Mucosa of rectum (tissue), 2 donors: Measurements from ENCODE around the gene P2RX1.

ENCODE experiments used
- H3K27ac ChIP-seq, 2 donors: one replicate each; pipeline ENCODE4 v1.7.0; 2013; ENCODE audit warnings: inconsistent platforms in 2 of 2, low read depth in 2 of 2, low read length in 2 of 2
- H3K27me3 ChIP-seq, 2 donors: one replicate each; pipeline ENCODE4 v1.7.0; 2013; ENCODE audit warnings: low read length in 2 of 2; ENCODE audit not compliant: control insufficient read depth in 2 of 2, insufficient read depth in 2 of 2
- H3K36me3 ChIP-seq, 2 donors: one replicate each; pipeline ENCODE4 v1.7.0; 2013; ENCODE audit warnings: low read length in 2 of 2; ENCODE audit not compliant: control insufficient read depth in 2 of 2, insufficient read depth in 2 of 2
- H3K4me1 ChIP-seq, 2 donors: one replicate each; pipeline ENCODE4 v1.7.0; 2013; ENCODE audit warnings: low read length in 2 of 2, mild to moderate bottlenecking in 1 of 2; ENCODE audit not compliant: control insufficient read depth in 2 of 2, insufficient read depth in 2 of 2
- H3K4me3 ChIP-seq, 2 donors: one replicate each; pipeline ENCODE4 v1.7.0; 2013; ENCODE audit warnings: low read length in 2 of 2
- H3K9ac ChIP-seq, 2 donors: one replicate each; pipeline ENCODE4 v1.7.0; 2013; ENCODE audit warnings: low read length in 2 of 2, low read depth in 1 of 2, mild to moderate bottlenecking in 1 of 2
- H3K9me3 ChIP-seq, 2 donors: one replicate each; pipeline ENCODE4 v1.7.0; 2013; ENCODE audit warnings: low read length in 2 of 2; ENCODE audit not compliant: control insufficient read depth in 2 of 2
- donor health status: healthy.
- donor health status: Normal muscosa, but diverticular disease.

Gene P2RX1

DNA sequence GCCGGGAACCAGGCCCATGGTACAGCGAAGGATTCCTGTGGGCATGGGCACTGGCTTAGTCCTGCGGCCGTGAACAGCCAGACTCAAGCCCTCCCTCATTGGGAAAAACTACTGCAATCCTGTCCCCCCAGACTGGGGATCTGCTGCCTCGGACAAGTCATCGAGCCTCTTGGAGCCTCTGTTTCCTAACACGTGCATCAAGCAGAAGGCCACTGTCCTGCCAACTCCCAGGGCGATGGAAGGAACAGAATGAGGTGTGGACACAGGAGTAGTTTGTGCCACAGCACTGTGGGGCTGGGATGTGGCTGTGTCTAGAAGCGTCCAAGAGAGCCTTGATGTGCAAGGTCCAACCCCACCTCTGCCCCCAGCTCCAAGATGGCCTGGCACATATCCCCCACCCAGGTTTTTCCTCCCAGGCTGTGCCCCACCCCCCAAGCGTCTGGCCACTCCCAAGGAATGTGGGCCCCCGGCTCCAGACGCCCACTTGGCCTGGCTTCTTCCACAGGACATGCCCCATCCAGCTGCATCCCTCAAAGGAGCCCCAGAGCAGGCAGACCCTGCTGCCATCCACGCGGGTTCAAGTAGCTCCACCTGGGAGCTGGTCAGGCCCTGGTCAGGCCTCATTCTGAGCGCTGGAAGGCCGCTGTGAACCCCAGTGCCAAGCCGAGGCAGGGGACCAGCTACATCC is 26.8 kb downstream of the P2RX1 start:
- Histone ChIP-seq H3K9me3 (no peaks in the 10 kb centered on the region), H3K9ac (peak overlapping the region in 1 of 2 donors; percentile 71), H3K36me3 (peaks cover 1 to 7% of the 10 kb centered on the region in 2 donors), H3K4me3 (no peak overlapping the region), H3K27ac (peak overlapping the region; percentile 28 to 81), H3K4me1 (peaks cover 40 to 57% of the 10 kb centered on the region in 2 donors), H3K27me3 (no peaks in the 10 kb centered on the region)

DNA sequence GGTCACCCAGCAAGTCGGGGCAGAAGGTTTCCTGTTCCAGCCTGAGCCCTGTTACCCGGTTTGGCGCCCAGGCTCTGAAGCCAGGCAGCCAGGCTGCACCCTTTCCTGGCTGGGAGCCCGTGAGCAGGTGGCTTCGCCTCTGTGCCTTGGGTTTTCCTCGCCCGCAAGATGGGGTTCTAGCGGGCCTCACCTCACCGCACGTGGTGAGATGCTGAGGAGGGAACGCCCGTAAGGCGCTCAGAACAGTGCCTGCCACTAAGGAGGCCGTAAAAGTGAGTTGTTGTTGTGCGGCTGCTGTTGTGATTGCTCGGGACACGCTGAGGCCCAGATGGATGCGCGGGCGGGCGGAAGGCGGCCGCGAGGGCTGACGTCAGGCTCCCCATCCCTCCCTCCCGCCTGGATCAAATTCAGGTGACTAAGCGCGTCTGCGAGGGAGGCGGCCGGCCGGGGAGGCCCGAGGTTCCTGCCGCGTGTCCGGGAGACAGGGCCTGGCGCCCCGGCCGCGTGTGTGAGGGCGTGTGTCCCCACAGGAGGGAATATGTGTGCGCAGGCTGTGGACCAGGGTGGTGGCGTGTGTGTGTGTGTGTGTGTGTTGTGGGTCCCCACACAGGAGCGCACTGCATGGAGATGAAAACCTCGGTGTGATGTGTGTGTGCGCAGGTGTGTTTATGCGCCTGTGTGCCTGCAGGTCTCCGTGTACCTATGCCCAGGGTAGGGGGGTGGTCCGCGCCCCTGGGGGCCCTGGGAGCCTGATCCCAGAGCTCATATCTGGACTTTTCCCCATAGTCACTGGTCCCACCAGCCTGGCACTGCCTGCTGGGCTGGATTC is 27.7 kb downstream of the P2RX1 start:
- Histone ChIP-seq H3K27me3 (no peaks in the 10 kb centered on the region), H3K36me3 (peaks cover 8 to 15% of the 10 kb centered on the region in 2 donors), H3K9me3 (no peaks in the 10 kb centered on the region), H3K4me1 (peaks cover 30 to 48% of the 10 kb centered on the region in 2 donors), H3K27ac (peak overlapping the region; percentile 81 to 84), H3K9ac (peak overlapping the region; percentile 17 to 71), H3K4me3 (peak overlapping the region in 1 of 2 donors; percentile 15)

DNA sequence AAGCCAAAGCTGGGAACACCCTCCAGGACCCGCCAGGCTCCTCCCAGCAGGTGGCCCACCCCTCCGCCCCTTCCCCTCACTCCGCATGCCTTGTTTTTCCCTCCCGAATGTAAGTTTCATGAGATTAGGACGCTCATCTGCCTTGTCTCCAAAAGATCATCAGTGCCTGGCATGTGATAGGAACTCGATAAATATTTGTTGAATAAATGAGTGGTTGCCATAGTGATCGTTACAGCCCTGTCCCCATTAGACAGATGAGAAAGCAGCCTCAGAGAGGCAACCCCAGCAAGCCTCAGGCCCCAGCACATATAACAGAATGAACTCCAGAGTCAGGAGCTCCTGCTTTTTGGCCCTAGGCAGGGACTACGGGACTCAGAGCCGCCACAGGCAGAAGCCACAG is 28.5 kb downstream of the P2RX1 start:
- peaks cover 9 to 21% of the 10 kb centered on the region in 2 donors for H3K36me3 ChIP-seq
- peak overlapping the region; percentile 6 to 60 for H3K9ac ChIP-seq
- peaks cover 27 to 45% of the 10 kb centered on the region in 2 donors for H3K4me1 ChIP-seq
- no peaks in the 10 kb centered on the region for H3K27me3 ChIP-seq
- H3K9me3 ChIP-seq, result no peaks in the 10 kb centered on the region
- H3K4me3 ChIP-seq, result peak overlapping the region in 1 of 2 donors; percentile 15
- peak overlapping the region; percentile 81 to 84 for H3K27ac ChIP-seq

DNA sequence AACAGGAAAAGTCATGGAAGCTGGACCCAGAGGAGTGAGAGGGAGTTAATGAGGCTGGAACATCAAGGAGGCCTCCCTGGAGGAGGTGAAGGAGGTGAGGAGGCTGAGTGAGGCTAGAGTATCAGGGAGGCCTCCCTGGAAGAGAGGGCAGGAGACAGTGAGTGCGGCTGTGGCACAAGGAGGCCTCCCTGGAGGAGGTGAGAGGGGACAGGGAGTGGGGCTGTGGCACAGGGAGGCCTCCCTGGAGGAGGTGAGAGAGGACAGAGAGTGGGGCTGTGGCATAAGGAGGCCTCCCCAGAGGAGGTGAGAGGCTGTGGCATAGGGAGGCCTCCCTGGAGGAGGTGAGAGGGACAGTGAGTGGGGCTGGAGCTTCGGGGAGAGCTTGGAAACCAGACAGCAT is 28.9 kb downstream of the P2RX1 start:
- H3K27me3 ChIP-seq, result no peaks in the 10 kb centered on the region
- peaks cover 27 to 45% of the 10 kb centered on the region in 2 donors for H3K4me1 ChIP-seq

DNA sequence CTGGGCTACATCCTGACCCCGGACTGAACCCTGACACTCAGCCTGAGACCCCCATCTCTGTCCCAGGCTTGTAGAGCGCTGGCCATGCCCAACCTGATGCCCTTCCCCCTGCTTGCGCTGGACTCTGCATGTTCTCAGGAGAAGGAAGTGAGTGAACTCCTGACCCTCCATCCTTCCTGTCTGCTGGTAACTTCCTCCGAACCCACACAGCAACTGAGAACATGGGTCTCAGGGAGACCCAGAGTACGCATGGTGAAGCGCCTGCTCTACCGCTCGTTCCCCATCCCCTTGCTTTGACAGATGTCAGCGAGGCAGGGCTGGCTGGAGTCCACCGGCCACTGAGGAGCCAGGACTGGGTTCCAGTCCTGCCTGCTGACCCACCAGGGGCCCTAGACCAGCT is 29.5 kb downstream of the P2RX1 start:
- no peaks in the 10 kb centered on the region for H3K9me3 ChIP-seq
- H3K27ac ChIP-seq, result peak overlapping the region; percentile 81 to 84
- H3K4me3 ChIP-seq, result no peak overlapping the region
- H3K4me1 ChIP-seq, result peaks cover 23 to 41% of the 10 kb centered on the region in 2 donors
- H3K9ac ChIP-seq, result peak overlapping the region; percentile 7 to 17
- H3K36me3 ChIP-seq, result peaks cover 10 to 27% of the 10 kb centered on the region in 2 donors
- no peaks in the 10 kb centered on the region for H3K27me3 ChIP-seq

More for the DNA sequence above, 28.9 kb downstream of the P2RX1 start:
- H3K9me3 ChIP-seq, result no peaks in the 10 kb centered on the region
- H3K27ac ChIP-seq, result peak overlapping the region; percentile 81 to 84
- peaks cover 10 to 25% of the 10 kb centered on the region in 2 donors for H3K36me3 ChIP-seq
- no peak overlapping the region for H3K4me3 ChIP-seq
- H3K9ac ChIP-seq, result peak overlapping the region; percentile 17 to 60

DNA sequence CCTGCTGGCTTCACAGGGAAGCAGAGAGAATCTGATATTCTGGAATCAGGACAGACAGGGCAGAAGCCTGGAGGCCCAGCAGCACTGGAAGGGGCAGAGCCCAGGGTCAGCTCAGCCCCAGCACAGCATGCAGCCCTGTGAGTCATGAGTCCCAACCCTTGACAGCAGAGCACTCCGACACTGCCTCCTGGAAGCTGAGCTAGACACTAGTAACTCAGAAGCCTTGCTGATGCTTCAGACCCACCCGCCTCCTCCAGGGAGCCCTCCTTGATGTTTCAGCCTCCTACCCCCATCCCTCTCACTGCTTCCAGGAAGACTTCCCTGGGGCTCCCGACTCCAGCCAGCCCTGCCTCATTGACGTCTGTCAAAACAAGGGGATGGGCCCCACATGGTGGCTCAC is 30.3 kb downstream of the P2RX1 start:
- H3K4me1 ChIP-seq, result peaks cover 18 to 35% of the 10 kb centered on the region in 2 donors
- H3K9ac ChIP-seq, result no peak overlapping the region
- H3K4me3 ChIP-seq, result no peak overlapping the region
- peaks cover 10 to 27% of the 10 kb centered on the region in 2 donors for H3K36me3 ChIP-seq
- no peaks in the 10 kb centered on the region for H3K27me3 ChIP-seq
- no peaks in the 10 kb centered on the region for H3K9me3 ChIP-seq
- H3K27ac ChIP-seq, result peak overlapping the region in 1 of 2 donors; percentile 23

DNA sequence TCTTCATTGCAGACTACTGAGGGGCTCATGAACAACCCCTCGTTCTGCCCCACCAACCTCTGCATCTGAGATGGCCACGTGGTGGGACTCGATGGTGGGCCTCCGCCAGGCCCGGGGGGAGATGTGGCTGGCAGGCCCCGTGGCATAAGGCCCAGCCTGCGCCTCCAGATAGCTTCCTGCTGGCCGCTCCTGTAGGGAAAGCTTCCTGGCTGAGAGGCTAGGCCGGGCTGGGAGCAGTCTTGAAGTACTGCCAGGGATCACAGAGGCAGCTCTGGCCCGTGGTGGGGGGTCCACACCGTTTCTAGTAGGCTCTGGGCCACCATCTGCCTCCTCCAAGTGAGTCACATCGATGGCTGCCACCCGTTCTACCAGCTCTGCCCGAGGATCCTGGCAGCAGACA is 31.0 kb downstream of the P2RX1 start:
- no peaks in the 10 kb centered on the region for H3K27me3 ChIP-seq
- H3K36me3 ChIP-seq, result peaks cover 10 to 27% of the 10 kb centered on the region in 2 donors
- no peak overlapping the region for H3K4me3 ChIP-seq
- H3K4me1 ChIP-seq, result peaks cover 14 to 30% of the 10 kb centered on the region in 2 donors
- no peak overlapping the region for H3K9ac ChIP-seq
- H3K9me3 ChIP-seq, result no peaks in the 10 kb centered on the region
- H3K27ac ChIP-seq, result no peak overlapping the region

DNA sequence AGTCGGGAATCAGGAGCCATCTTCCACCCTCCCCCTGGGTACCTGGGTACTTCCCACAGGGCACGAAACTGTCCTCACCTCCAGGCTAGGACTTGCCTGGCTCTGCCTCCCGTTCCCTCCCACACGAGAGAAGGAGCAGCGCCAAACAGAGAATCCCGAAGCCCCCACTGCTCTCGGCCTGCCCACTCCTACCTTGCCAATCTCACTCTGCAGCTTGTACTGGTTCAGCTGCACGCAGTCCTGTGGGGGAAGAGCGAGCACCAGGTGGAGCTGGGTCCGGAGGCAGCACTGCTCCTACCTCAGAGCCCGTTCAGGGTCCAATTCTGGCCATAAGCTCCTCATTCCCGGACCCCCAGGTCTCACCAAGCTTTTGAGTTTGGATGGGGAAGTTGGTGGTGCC is 32.1 kb downstream of the P2RX1 start:
- no peaks in the 10 kb centered on the region for H3K27me3 ChIP-seq
- H3K9me3 ChIP-seq, result no peaks in the 10 kb centered on the region
- peaks cover 16 to 27% of the 10 kb centered on the region in 2 donors for H3K4me1 ChIP-seq
- H3K36me3 ChIP-seq, result peaks cover 10 to 27% of the 10 kb centered on the region in 2 donors
- no peak overlapping the region for H3K27ac ChIP-seq
- no peak overlapping the region for H3K4me3 ChIP-seq
- H3K9ac ChIP-seq, result no peak overlapping the region

DNA sequence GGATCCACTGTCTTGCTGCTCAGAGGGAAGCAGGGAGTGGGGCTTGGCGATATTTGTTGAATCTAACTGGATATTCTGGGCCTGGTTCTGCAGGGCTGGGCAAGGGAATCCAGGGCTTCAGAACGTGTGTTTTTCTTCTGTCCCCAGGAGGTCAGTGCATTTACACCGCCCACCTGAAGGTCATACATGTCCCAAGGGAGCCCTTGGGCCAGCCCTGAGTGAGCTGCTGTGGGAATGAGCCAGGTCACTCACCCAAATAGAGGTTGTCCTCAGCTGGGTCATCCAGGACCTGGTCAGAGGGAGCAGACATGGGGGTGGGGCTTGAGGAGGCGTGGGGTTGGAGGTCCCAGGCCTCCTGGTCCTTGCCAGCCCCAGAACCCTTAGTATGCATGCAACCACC is 34.0 kb downstream of the P2RX1 start:
- H3K9ac ChIP-seq, result no peak overlapping the region
- H3K27ac ChIP-seq, result no peak overlapping the region
- peaks cover 6 to 10% of the 10 kb centered on the region in 2 donors for H3K4me1 ChIP-seq
- no peaks in the 10 kb centered on the region for H3K9me3 ChIP-seq
- H3K36me3 ChIP-seq, result peaks cover 10 to 27% of the 10 kb centered on the region in 2 donors
- no peak overlapping the region for H3K4me3 ChIP-seq
- H3K27me3 ChIP-seq, result no peaks in the 10 kb centered on the region

DNA sequence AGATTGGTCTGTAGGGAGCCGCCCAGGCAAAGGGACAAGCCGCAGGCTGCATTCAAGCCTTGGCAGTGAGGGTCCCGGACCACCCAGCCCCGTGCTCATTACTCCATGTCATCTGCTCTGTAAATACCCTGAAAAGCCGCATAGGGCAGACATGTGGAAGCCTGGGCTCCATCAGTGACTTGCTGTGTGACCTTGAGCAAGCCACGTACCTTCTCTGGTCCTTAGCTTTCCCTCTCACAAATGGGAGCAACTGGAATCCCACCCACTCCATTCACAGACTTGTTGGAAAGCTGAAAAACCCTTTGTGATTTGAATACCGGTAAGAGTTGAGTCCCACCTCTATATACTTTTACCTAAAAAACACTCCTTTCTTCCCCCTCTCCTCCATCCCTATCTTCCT is 35.3 kb downstream of the P2RX1 start:
- Histone ChIP-seq H3K4me1 (peaks cover 0 to 2% of the 10 kb centered on the region in 2 donors), H3K27me3 (no peaks in the 10 kb centered on the region), H3K27ac (no peak overlapping the region), H3K9me3 (no peaks in the 10 kb centered on the region), H3K9ac (no peak overlapping the region), H3K4me3 (no peak overlapping the region), H3K36me3 (peaks cover 15 to 27% of the 10 kb centered on the region in 2 donors)
